Mucosa of gallbladder (tissue), 1 donor: ENCODE results near the gene DPH1. TPM values are rescaled to one million over a fixed set of nuclear protein-coding genes. Genes with fewer than 3 reads are reported as not detected.

Source experiments
- DNase-seq: peaks from one replicate; pipeline ENCODE4 v3.0.0-alpha.2; 2020; ENCODE audit warnings: low spot score
- total RNA-seq: library from RNA; stranded (reverse); gene quantifications from one replicate; pipeline ENCODE4 v1.2.1, GENCODE V29; 2021
- donor health status: DM: no; HTN: no; CAD: no.

Gene DPH1
- total RNA-seq, 1 donor from 2014 or later: 51.5 TPM

GRCh38 chr17:2049333-2050299 is 19.7 kb downstream of the DPH1 start:
- peak; percentile 88 for DNase-seq

GRCh38 chr17:2050300-2051060 is 20.5 kb downstream of the DPH1 start:
- peak; percentile 63 for DNase-seq

GRCh38 chr17:2051061-2051932 is 21.3 kb downstream of the DPH1 start:
- DNase-seq: no peak

GRCh38 chr17:2051933-2052559 is 22.1 kb downstream of the DPH1 start:
- DNase-seq: no peak

- DNase-seq: peak; percentile 73
These were observed 23.7 kb downstream of the DPH1 start for GRCh38 chr17:2053380-2054261.

GRCh38 chr17:2054262-2054511 is 24.2 kb downstream of the DPH1 start:
- DNase-seq: no peak

GRCh38 chr17:2054512-2055291 is 24.7 kb downstream of the DPH1 start, which contains the start of gene HIC1:
Gene HIC1 (plus strand): TSS chr17:2055103. CDS start chr17:2056691, 1,588 bp downstream.
- DNase-seq: peak; percentile 69

GRCh38 chr17:2055292-2056205 is 25.6 kb downstream of the DPH1 start:
- DNase-seq: no peak

GRCh38 chr17:2056206-2057174 is 26.5 kb downstream of the DPH1 start:
- DNase-seq: no peak

- no peak for DNase-seq
These were observed 27.3 kb downstream of the DPH1 start for GRCh38 chr17:2057175-2057759.

GRCh38 chr17:2057760-2058585 is 28.0 kb downstream of the DPH1 start:
- DNase-seq: no peak

GRCh38 chr17:2058586-2059546 is 28.9 kb downstream of the DPH1 start:
- peak; percentile 81 for DNase-seq

- no peak for DNase-seq
These were observed 29.8 kb downstream of the DPH1 start for GRCh38 chr17:2059547-2060384.

- DNase-seq: no peak
These were observed 30.4 kb downstream of the DPH1 start for GRCh38 chr17:2060385-2060658.
